ENCODE results near the gene TDRKH. TPM values are rescaled to one million over a fixed set of nuclear protein-coding genes. Genes with fewer than 3 reads are reported as not detected.

The TDRKH gene
- total and polyA plus RNA-seq, 2 of the 13 experiments (the other 11 are each of a cell fraction or from before 2014, with no cell fraction given), result 3.9 to 5.4 TPM

- TF ChIP-seq ETV5 (CRISPR knock-in tag; IDR thresholded peaks at IDR 0.05; ENCODE audit: borderline replicate concordance), result peak; percentile 8; the same call in 1 of the 2 replicates
- no peak for TF ChIP-seq ZFP1 (CRISPR knock-in tag; IDR thresholded peaks at IDR 0.05)
- TF ChIP-seq ZNF33B (CRISPR knock-in tag; IDR thresholded peaks at IDR 0.05), result peak; percentile 74; the same call in 1 of the 2 replicates
- TF ChIP-seq MAF1 (CRISPR knock-in tag; IDR thresholded peaks at IDR 0.05; ENCODE audit: borderline replicate concordance), result peak; percentile 65; the same call in 1 of the 2 replicates
- peak; percentile 60; the same call in 1 of the 2 replicates for TF ChIP-seq GMEB1 (CRISPR knock-in tag; IDR thresholded peaks at IDR 0.05; ENCODE audit: borderline replicate concordance)
- TF ChIP-seq ZNF263 (CRISPR knock-in tag; IDR thresholded peaks at IDR 0.05), result peak; percentile 43; the same call in 1 of the 2 replicates
- TF ChIP-seq SKIL (CRISPR knock-in tag; IDR thresholded peaks at IDR 0.05; ENCODE audit: borderline replicate concordance), result peak; percentile 65; the same call in 1 of the 2 replicates
- TF ChIP-seq ZFP82 (CRISPR knock-in tag; IDR thresholded peaks at IDR 0.05; ENCODE audit: borderline replicate concordance), result no peak; the same call in 1 of the 2 replicates
- peak; percentile 81 for TF ChIP-seq MED13 (CRISPR knock-in tag; IDR thresholded peaks at IDR 0.05)
- peak; percentile 24; the same call in 1 of the 2 replicates for TF ChIP-seq BCL6 (CRISPR knock-in tag; IDR thresholded peaks at IDR 0.05)
- peak; percentile 85; the same call in 1 of the 2 replicates for TF ChIP-seq KMT2B (CRISPR knock-in tag; IDR thresholded peaks at IDR 0.05)
- peak; percentile 48; the same call in 1 of the 2 replicates for TF ChIP-seq FOXO1 (CRISPR knock-in tag; IDR thresholded peaks at IDR 0.05)
- peak; percentile 71 for TF ChIP-seq CREM (IDR thresholded peaks at IDR 0.05)
- TF ChIP-seq CREM (CRISPR knock-in tag; IDR thresholded peaks at IDR 0.05), result no peak
- TF ChIP-seq MAZ (IDR thresholded peaks at IDR 0.05; ENCODE audit: borderline replicate concordance, low read depth, low read length), result no peak
- peak; percentile 94 for TF ChIP-seq MAZ (CRISPR knock-in tag; IDR thresholded peaks at IDR 0.05; ENCODE audit: low read depth)
- TF ChIP-seq CENPT (CRISPR knock-in tag; IDR thresholded peaks at IDR 0.05; ENCODE audit: low read depth), result 0 out of 2 replicates have a peak, but pooled peaks have one; percentile 81
- TF ChIP-seq SATB2 (CRISPR knock-in tag; IDR thresholded peaks at IDR 0.05), result 0 out of 2 replicates have a peak, but pooled peaks have one; percentile 49
- peak; percentile 69; the same call in 1 of the 2 replicates for TF ChIP-seq CHD2 (IDR thresholded peaks at IDR 0.05; ENCODE audit: low read depth, low read length)
- TF ChIP-seq RXRA (CRISPR knock-in tag; IDR thresholded peaks at IDR 0.05), result peak; percentile 58; the same call in 1 of the 2 replicates
- TF ChIP-seq ZBTB43 (CRISPR knock-in tag; conservative IDR thresholded peaks at IDR 0.05), result peak; percentile 50; the same call in 1 of the 2 replicates
- no peak for TF ChIP-seq ZNF282 (IDR thresholded peaks at IDR 0.05; ENCODE audit: partially characterized antibody)
- TF ChIP-seq HOXA3 (CRISPR knock-in tag; IDR thresholded peaks at IDR 0.05), result peak; percentile 56; the same call in 1 of the 2 replicates
- TF ChIP-seq AKAP8 (CRISPR knock-in tag; IDR thresholded peaks at IDR 0.05), result peak; percentile 54; the same call in 1 of the 2 replicates
- peak; percentile 92 for TF ChIP-seq ZNF883 (CRISPR knock-in tag; IDR thresholded peaks at IDR 0.05; ENCODE audit: not compliant biosample characterization)
- no peak for TF ChIP-seq LCORL (IDR thresholded peaks at IDR 0.05)
- 0 out of 2 replicates have a peak, but pooled peaks have one; percentile 48 for TF ChIP-seq LCORL (CRISPR knock-in tag; IDR thresholded peaks at IDR 0.05)
Observed at GRCh38 chr1:151790071-151790939, at the start of gene TDRKH (continued).
